ENCODE data around the gene ITGB7.

DNA sequence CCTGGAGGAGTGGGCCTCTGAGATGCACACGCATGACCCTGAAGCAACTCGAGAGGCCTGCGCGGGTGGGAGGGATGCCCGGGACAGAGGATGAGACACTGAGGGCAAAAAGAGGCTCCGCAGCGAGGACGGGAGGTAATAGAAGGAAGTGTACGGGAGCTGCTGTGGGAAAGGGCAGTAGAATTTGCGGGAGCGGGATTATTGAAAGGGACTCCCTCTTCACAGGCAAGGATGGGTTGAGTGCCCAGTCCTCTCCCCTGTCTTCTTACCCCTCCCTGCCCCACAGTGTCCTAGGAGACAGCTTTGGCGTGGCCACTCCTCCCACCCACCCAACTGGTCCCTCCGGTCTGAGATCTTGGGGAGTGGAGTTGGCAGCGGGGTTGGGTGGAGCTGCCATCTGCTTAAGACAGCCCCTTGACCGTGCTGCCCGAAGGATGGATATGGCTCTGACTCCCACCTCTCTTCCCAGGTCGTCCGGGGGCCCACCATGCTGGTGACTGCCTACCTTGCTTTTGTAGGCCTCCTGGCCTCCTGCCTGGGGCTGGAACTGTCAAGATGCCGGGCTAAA lies 45.4 kb upstream of the ITGB7 start:
- TF ChIP-seq, protein P1, sequence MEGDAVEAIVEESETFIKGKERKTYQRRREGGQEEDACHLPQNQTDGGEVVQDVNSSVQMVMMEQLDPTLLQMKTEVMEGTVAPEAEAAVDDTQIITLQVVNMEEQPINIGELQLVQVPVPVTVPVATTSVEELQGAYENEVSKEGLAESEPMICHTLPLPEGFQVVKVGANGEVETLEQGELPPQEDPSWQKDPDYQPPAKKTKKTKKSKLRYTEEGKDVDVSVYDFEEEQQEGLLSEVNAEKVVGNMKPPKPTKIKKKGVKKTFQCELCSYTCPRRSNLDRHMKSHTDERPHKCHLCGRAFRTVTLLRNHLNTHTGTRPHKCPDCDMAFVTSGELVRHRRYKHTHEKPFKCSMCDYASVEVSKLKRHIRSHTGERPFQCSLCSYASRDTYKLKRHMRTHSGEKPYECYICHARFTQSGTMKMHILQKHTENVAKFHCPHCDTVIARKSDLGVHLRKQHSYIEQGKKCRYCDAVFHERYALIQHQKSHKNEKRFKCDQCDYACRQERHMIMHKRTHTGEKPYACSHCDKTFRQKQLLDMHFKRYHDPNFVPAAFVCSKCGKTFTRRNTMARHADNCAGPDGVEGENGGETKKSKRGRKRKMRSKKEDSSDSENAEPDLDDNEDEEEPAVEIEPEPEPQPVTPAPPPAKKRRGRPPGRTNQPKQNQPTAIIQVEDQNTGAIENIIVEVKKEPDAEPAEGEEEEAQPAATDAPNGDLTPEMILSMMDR (IDR thresholded peaks at IDR 0.05): peak in 1 of 6 experiments; percentile 14
- no peak for TF ChIP-seq POLR2A (IDR thresholded peaks at IDR 0.05)

Measured in adrenal gland (tissue), 5 donors.